ENCODE measurements around the gene CLEC4C. TPM values are rescaled to one million over a fixed set of nuclear protein-coding genes. Genes with fewer than 3 reads are reported as not detected.
"Not testable (repeated sequence)": the region's sequence is repeated elsewhere in the genome, so short reads cannot be mapped to it uniquely, and the experiment has no call there.

The CLEC4C gene
- total RNA-seq, 2 donors from 2014 or later, result not detected

- Histone ChIP-seq H3K9ac (ENCODE audit: low read depth in 2 of 2, low read length in 2 of 2) (no peak overlapping the region), H3K4me1 (no peaks in the 10 kb centered on the region), H3K9me3 (no peaks in the 10 kb centered on the region), H3K4me3 (no peak overlapping the region), H3K36me3 (no peaks in the 10 kb centered on the region), H3K27me3 (no peaks in the 10 kb centered on the region), H3K27ac (no peak overlapping the region)
- no peak for DNase-seq
- no peak for TF ChIP-seq CTCF (IDR thresholded peaks at IDR 0.05)
- intact Hi-C loops (cut with DNase I), result no loop called here
These were observed 1.7 kb upstream of the CLEC4C start for GRCh38 chr12:7748852-7749251.

- H3K4me3 ChIP-seq, result no peak overlapping the region
- no peaks in the 10 kb centered on the region for H3K36me3 ChIP-seq
- no peak for DNase-seq
- TF ChIP-seq CTCF (IDR thresholded peaks at IDR 0.05), result no peak
- H3K9ac ChIP-seq (ENCODE audit: low read depth in 2 of 2, low read length in 2 of 2), result no peak overlapping the region
- H3K4me1 ChIP-seq, result no peaks in the 10 kb centered on the region
- no peaks in the 10 kb centered on the region for H3K27me3 ChIP-seq
- intact Hi-C loops (cut with DNase I), result no loop called here
- no peak overlapping the region for H3K27ac ChIP-seq
- H3K9me3 ChIP-seq, result no peaks in the 10 kb centered on the region
These were observed 14.2 kb downstream of the CLEC4C start for GRCh38 chr12:7732993-7733392.

- Histone ChIP-seq H3K4me3 (no peak overlapping the region), H3K27me3 (no peaks in the 10 kb centered on the region), H3K27ac (no peak overlapping the region), H3K9ac (ENCODE audit: low read depth in 2 of 2, low read length in 2 of 2) (no peak overlapping the region), H3K36me3 (no peaks in the 10 kb centered on the region), H3K9me3 (no peaks in the 10 kb centered on the region), H3K4me1 (no peaks in the 10 kb centered on the region)
- intact Hi-C loops (cut with DNase I), result no loop called here
- TF ChIP-seq CTCF (IDR thresholded peaks at IDR 0.05), result no peak
- no peak for DNase-seq
These were observed 15.7 kb downstream of the CLEC4C start for GRCh38 chr12:7731486-7731885.

- H3K36me3 ChIP-seq; intact Hi-C loops (cut with DNase I); H3K9me3 ChIP-seq; H3K9ac ChIP-seq (ENCODE audit: low read depth in 2 of 2, low read length in 2 of 2); H3K4me1 ChIP-seq; H3K27me3 ChIP-seq; DNase-seq; H3K4me3 ChIP-seq; H3K27ac ChIP-seq: not testable (repeated sequence)
These were observed 16.2 kb downstream of the CLEC4C start for GRCh38 chr12:7730984-7731383.

- Histone ChIP-seq H3K27ac (no peak overlapping the region), H3K4me3 (no peak overlapping the region), H3K9me3 (no peaks in the 10 kb centered on the region), H3K27me3 (no peaks in the 10 kb centered on the region), H3K36me3 (no peaks in the 10 kb centered on the region), H3K4me1 (no peaks in the 10 kb centered on the region), H3K9ac (ENCODE audit: low read depth in 2 of 2, low read length in 2 of 2) (no peak overlapping the region)
- intact Hi-C loops (cut with DNase I), result no loop called here
- TF ChIP-seq CTCF (IDR thresholded peaks at IDR 0.05), result no peak
- DNase-seq, result no peak
These were observed 17.4 kb downstream of the CLEC4C start for GRCh38 chr12:7729746-7730145.

- no peak overlapping the region for H3K9ac ChIP-seq (ENCODE audit: low read depth in 2 of 2, low read length in 2 of 2)
- no peak overlapping the region for H3K27ac ChIP-seq
- H3K4me1 ChIP-seq, result no peaks in the 10 kb centered on the region
- intact Hi-C loops (cut with DNase I), result no loop called here
- TF ChIP-seq CTCF (IDR thresholded peaks at IDR 0.05), result no peak
- no peak for DNase-seq
- H3K27me3 ChIP-seq, result no peaks in the 10 kb centered on the region
- no peaks in the 10 kb centered on the region for H3K9me3 ChIP-seq
- H3K4me3 ChIP-seq, result no peak overlapping the region
- H3K36me3 ChIP-seq, result no peaks in the 10 kb centered on the region
These were observed 23.2 kb downstream of the CLEC4C start for GRCh38 chr12:7723926-7724325.

Data from colonic mucosa (tissue), 4 donors.